Thymus (tissue), 11 donors: ENCODE data around the gene RTN4RL1. TPM values are rescaled to one million over a fixed set of nuclear protein-coding genes. Genes with fewer than 3 reads are reported as not detected.
A peak's percentile ranks its signal among the peaks of the same experiment; 100 is the strongest.

ENCODE experiments used
- DNase-seq, 9 donors: peaks; one replicate each; pipeline ENCODE4 v3.0.0-alpha.2; 2013; ENCODE audit warnings: low spot score in 9 of 9, low read depth in 6 of 9, missing footprints in 1 of 9
- H3K27ac ChIP-seq, 2 donors: one replicate each; pipeline ENCODE4 v1.5.1; 2013; ENCODE audit warnings: control low read depth in 1 of 2, low read depth in 1 of 2, low read length in 1 of 2, mild to moderate bottlenecking in 1 of 2, moderate library complexity in 1 of 2
- H3K27me3 ChIP-seq, 2 donors: one replicate each; pipeline ENCODE4 v1.5.1; 2013; ENCODE audit warnings: low read length in 1 of 2; ENCODE audit not compliant: control insufficient read depth in 2 of 2, insufficient read depth in 1 of 2
- H3K36me3 ChIP-seq, 2 donors: one replicate each; pipeline ENCODE4 v1.5.1; 2013; ENCODE audit warnings: low read length in 1 of 2, mild to moderate bottlenecking in 1 of 2, moderate library complexity in 1 of 2; ENCODE audit not compliant: control insufficient read depth in 2 of 2, insufficient read depth in 2 of 2
- H3K4me1 ChIP-seq, 2 donors: one replicate each; pipeline ENCODE4 v1.5.1; 2013; ENCODE audit warnings: low read length in 2 of 2; ENCODE audit not compliant: control insufficient read depth in 2 of 2, insufficient read depth in 2 of 2
- H3K4me3 ChIP-seq, 2 donors: one replicate each; pipeline ENCODE4 v1.5.1; 2013; ENCODE audit warnings: low read length in 2 of 2, control low read depth in 1 of 2, mild to moderate bottlenecking in 1 of 2
- H3K9me3 ChIP-seq, 2 donors: one replicate each; pipeline ENCODE4 v1.5.1; 2013; ENCODE audit warnings: low read length in 1 of 2, mild to moderate bottlenecking in 1 of 2; ENCODE audit not compliant: control insufficient read depth in 2 of 2, insufficient read depth in 1 of 2
- WGBS: extraction: QIAGEN DNeasy Blood & Tissue Kit; methylation state at CpG from one replicate; pipeline ENCODE4 v1.1.7; 2013; 5-methylcytosine and 5-hydroxymethylcytosine counted together
- polyA plus RNA-seq: library from polyadenylated mRNA; stranded (reverse); fragments of 200-250 nt; gene quantifications from one replicate; pipeline ENCODE4 v1.2.3, GENCODE V29; 2013
- total RNA-seq: library from RNA; stranded (reverse); fragments of 120-200 nt; gene quantifications from one replicate; pipeline ENCODE4 v1.2.4, GENCODE V29; 2013
- donor health status: healthy.

Gene RTN4RL1
- total and polyA plus RNA-seq, 2 donors = 0.52 to 0.68 TPM

DNA sequence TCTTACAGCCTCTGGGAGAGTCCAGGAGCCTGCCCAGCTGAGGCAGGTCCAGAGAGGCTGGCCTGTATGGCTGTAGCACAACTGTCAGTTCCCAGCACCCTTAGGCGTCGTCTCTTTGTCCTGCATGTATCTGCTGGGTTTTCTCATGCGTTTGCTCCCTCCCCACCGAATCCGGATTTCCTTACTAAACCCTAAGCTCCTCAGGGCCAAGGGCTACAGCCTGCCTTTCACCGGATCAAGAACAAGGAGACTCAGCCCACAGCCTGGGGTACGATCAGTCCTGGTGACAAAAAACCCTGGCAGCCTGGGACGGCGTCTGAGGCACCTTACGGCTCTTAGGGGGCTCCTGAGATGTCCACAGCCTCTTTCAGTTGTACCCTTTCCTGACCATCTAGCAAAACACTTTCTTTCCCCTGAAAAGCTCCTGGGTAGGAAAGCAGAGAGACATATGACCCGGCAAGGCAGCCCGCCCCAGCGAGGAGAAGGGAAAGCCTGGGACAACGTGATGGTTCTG is 42.0 kb upstream of the RTN4RL1 start:
- Histone ChIP-seq H3K4me1 (peaks cover 9 to 56% of the 10 kb centered on the region in 2 donors), H3K27ac (peak overlapping the region; percentile 26 to 56), H3K4me3 (no peak overlapping the region), H3K27me3 (no peaks in the 10 kb centered on the region), H3K36me3 (peaks cover 69 to 81% of the 10 kb centered on the region in 2 donors), H3K9me3 (no peaks in the 10 kb centered on the region)
- WGBS = 92% methylated on average over 14 of the region's 14 CpGs
- DNase-seq = no peak

DNA sequence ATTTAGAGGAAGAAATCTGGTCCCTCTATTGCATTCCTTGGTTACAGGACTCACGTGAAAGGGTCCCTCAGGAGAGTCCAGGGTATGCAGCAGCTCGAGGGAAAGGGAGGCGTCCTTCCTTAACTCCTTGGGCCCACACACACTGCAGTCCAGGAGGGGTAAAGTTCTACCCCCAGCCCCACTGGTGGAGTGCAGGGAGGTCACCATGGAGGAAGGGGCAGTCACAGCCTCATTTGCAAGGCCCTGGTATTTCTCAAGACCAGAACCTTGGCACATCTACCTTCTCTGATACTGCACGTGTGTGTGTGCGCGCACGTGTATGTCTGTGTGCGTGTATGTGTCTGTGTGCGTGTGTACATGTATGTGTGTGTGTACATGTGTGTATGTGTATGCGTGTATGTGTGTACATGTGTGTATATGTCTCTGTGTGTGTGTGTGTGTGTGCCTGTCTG is 40.8 kb upstream of the RTN4RL1 start:
- WGBS = 97% methylated on average over 10 of the region's 10 CpGs
- H3K27me3 ChIP-seq = peaks cover 0 to 8% of the 10 kb centered on the region in 2 donors
- no peaks in the 10 kb centered on the region for H3K9me3 ChIP-seq
- peaks cover 9 to 49% of the 10 kb centered on the region in 2 donors for H3K4me1 ChIP-seq
- peaks cover 61 to 79% of the 10 kb centered on the region in 2 donors for H3K36me3 ChIP-seq
- DNase-seq = no peak
- no peak overlapping the region for H3K27ac ChIP-seq
- H3K4me3 ChIP-seq = no peak overlapping the region

DNA sequence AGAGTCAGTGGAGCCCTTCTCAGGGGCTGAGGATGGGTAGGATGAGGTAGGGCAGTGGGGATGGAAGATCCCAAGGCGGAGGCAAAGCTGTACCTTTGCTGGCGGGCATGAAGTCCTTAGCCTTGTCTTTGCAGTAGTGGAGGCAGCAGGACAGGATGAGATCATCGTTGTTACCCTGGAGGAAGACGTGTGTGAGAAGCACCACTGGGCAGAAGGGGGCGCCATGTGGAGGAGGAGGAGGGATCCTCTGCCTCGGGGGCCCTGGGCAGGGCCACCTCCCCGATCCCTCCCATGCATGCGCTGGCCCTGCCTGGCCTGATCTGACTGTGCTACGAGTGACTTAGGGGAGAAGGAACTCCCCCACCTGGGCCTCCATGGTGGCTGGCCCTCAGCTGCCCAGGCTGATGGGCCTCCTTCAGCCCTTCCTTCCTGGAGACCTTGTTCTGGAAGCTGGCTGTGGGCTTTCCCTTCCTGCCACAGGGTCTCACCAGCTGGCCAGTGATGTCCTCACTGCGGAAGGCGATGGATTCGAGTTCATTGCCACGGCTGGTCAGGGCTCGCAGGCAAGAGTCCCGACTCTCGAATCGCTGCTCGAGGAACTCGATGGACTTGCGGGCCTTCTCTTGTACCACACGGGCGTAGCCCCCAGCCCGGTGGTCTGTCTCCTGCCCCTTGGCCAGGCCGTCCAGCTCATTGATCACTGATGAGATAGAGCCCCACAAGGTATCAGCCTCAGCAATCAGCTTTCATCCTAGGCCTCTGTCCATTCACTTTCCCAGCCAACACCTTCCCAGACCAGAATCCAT is 40.0 kb upstream of the RTN4RL1 start:
- no peak for DNase-seq
- no peak overlapping the region for H3K27ac ChIP-seq
- H3K4me3 ChIP-seq = no peak overlapping the region
- H3K36me3 ChIP-seq = peaks cover 62 to 76% of the 10 kb centered on the region in 2 donors
- H3K4me1 ChIP-seq = peaks cover 9 to 52% of the 10 kb centered on the region in 2 donors
- no peaks in the 10 kb centered on the region for H3K9me3 ChIP-seq
- peaks cover 4 to 16% of the 10 kb centered on the region in 2 donors for H3K27me3 ChIP-seq
- 94% methylated on average over 24 of the region's 24 CpGs for WGBS

GRCh38 chr17:2064520-2064971 is 39.4 kb upstream of the RTN4RL1 start:
- 93% methylated on average over 6 of the region's 6 CpGs for WGBS

GRCh38 chr17:2064147-2064489 is 39.0 kb upstream of the RTN4RL1 start:
- Histone ChIP-seq H3K4me1 (peaks cover 9 to 62% of the 10 kb centered on the region in 2 donors), H3K36me3 (peaks cover 65 to 69% of the 10 kb centered on the region in 2 donors), H3K9me3 (peaks cover 0 to 3% of the 10 kb centered on the region in 2 donors), H3K4me3 (no peak overlapping the region), H3K27ac (no peak overlapping the region), H3K27me3 (peaks cover 14 to 27% of the 10 kb centered on the region in 2 donors)
- WGBS = 85% methylated on average over 5 of the region's 5 CpGs
- DNase-seq = no peak

More at GRCh38 chr17:2064520-2064971, 39.4 kb upstream of the RTN4RL1 start:
- DNase-seq = no peak
- Histone ChIP-seq H3K27me3 (peaks cover 10 to 22% of the 10 kb centered on the region in 2 donors), H3K9me3 (peaks cover 0 to 3% of the 10 kb centered on the region in 2 donors), H3K4me3 (no peak overlapping the region), H3K27ac (no peak overlapping the region), H3K4me1 (peaks cover 9 to 57% of the 10 kb centered on the region in 2 donors), H3K36me3 (peaks cover 65 to 70% of the 10 kb centered on the region in 2 donors)

GRCh38 chr17:2063261-2064146 is 38.4 kb upstream of the RTN4RL1 start:
- Histone ChIP-seq H3K36me3 (peaks cover 60 to 65% of the 10 kb centered on the region in 2 donors), H3K4me3 (no peak overlapping the region), H3K27ac (peak overlapping the region; percentile 3 to 6), H3K4me1 (peaks cover 10 to 61% of the 10 kb centered on the region in 2 donors), H3K9me3 (peaks cover 0 to 3% of the 10 kb centered on the region in 2 donors), H3K27me3 (peaks cover 20 to 33% of the 10 kb centered on the region in 2 donors)
- WGBS = 91% methylated on average over 16 of the region's 16 CpGs
- no peak for DNase-seq

DNA sequence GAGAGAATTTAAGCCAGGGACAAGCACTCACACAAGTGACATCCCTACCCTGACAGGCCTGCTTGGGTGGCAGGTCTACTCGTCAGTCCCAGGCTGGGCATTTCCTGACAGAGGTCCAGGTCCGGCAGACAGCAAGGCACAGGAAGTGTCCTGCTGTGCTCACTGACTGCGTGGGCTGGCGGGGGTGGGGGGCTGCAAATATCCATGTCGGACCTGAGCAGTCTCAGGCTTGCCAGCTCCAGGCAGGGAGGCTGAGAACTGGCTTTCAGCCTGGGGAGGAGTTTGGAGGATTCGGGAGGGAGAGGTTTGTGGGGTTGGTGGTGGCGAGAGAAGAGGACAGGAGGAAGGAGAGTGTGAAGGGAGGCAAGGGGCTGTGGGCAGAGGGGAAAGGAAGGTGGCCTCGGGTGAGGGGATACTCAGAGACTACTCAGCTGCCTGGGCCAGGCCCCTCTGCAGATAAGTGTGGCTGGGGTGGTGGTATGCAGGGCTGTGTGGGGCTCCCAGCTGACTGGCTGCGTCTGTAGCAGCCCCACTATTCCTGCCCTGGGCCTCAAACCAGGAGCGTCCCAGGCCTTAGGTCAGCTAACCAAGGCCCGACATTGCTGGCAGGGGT is 37.5 kb upstream of the RTN4RL1 start:
- no peak for DNase-seq
- H3K36me3 ChIP-seq = peaks cover 53 to 62% of the 10 kb centered on the region in 2 donors
- H3K4me1 ChIP-seq = peaks cover 5 to 56% of the 10 kb centered on the region in 2 donors
- 93% methylated on average over 11 of the region's 11 CpGs for WGBS
- H3K4me3 ChIP-seq = no peak overlapping the region
- peaks cover 28 to 41% of the 10 kb centered on the region in 2 donors for H3K27me3 ChIP-seq
- peaks cover 1 to 9% of the 10 kb centered on the region in 2 donors for H3K9me3 ChIP-seq
- peak overlapping the region; percentile 24 to 48 for H3K27ac ChIP-seq

- Histone ChIP-seq H3K9me3 (peaks cover 1 to 10% of the 10 kb centered on the region in 2 donors), H3K36me3 (peaks cover 45 to 54% of the 10 kb centered on the region in 2 donors), H3K4me1 (peaks cover 14 to 47% of the 10 kb centered on the region in 2 donors), H3K27me3 (peaks cover 40 to 52% of the 10 kb centered on the region in 2 donors), H3K4me3 (no peak overlapping the region), H3K27ac (peak overlapping the region; percentile 51 to 57)
- WGBS = 90% methylated on average over 17 of the region's 17 CpGs
- no peak for DNase-seq
Observed at GRCh38 chr17:2061441-2061958, 36.4 kb upstream of the RTN4RL1 start.
